GM21737 (cell line): ENCODE data around the gene VSTM2B.

Experiments
- ATAC-seq: cut with Tn5 transposase; IDR thresholded peaks from one replicate; pipeline ENCODE4 v1.9.1; 2021; ENCODE audit warnings: mild to moderate bottlenecking, moderate library complexity; ENCODE audit not compliant: unreplicated experiment

VSTM2B gene

DNA sequence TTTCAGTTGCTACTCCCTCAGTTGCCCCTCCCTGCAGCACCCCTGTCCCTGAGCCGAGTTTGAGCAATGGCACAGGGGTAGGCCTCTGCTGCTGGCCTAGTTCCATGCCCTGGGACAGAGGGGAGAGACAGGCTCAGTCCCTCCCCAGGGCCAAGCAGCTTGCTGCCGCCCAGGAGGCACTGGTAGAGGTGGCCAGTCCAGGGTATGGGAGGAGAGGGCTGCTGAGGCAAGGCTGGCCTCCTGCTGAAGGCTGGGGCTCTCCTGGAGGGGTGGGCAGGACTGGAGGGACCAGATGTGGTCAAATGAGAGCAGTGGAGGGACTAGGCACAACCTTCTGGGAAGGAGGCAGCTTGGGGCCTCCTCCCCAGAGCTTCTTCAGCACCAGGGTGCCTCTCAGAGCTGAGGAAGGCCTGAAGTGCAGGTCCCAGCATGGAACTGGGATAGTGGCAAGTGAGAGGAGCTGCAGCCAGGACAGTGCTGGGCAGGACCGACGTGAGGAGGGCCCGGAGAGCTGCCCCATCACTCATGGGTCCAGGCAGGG is 29.8 kb upstream of the VSTM2B start:
- no peak for ATAC-seq

DNA sequence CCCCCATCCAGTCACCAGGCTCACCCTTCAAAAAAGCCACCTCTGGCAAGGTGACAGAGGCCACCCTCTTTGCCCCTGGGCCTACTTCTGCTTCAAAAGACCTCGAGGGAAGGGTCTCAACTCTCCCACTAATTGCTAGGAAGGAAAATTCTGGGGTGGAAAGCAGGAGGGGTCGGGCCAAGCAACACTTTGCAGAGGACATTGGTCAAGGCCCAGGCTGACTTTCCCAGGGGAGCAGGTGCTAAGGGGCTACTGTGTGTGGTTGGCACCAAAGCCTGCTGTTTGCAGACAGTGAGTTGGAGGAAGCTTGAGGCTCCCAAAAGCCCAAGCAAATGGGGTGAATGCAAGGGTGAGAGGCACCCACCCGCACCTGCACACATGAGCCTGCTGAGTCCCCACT is 28.6 kb upstream of the VSTM2B start:
- no peak for ATAC-seq

DNA sequence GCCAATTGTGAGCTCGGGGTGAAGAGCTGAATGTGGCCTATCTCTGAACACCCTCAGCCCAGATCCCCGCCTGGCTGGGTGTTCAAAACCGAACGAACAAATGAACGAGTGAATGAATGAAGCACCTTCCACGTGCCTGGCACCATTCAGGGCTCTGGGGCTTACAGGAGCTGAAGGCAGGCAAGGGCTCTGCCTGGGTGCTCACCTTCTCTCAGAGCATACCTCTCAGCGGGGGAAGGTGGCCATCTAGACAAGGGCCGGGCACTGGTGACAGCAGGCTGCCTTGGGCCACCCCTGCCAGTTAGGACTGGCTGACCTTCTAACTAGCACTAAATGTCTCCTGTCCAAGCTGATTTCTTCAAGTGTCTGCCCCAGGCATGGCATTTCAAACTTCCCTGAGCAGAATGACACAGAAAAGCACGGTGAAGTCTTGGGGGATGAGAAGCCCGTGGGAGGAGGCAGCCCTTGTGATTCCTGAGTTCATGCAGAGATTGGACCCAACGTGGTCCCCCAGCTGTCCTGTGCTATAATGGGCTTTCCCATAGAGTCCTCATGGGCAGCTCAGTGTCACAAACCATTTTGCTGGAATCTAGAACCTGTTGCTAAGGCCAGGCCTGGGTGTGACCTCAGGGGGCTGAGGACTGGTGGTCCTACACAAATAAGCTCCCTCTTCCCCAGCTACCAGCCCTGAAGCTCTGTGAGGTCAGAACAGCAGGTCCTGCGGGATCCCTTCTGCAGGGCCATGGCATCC is 27.9 kb upstream of the VSTM2B start:
- ATAC-seq = no peak

DNA sequence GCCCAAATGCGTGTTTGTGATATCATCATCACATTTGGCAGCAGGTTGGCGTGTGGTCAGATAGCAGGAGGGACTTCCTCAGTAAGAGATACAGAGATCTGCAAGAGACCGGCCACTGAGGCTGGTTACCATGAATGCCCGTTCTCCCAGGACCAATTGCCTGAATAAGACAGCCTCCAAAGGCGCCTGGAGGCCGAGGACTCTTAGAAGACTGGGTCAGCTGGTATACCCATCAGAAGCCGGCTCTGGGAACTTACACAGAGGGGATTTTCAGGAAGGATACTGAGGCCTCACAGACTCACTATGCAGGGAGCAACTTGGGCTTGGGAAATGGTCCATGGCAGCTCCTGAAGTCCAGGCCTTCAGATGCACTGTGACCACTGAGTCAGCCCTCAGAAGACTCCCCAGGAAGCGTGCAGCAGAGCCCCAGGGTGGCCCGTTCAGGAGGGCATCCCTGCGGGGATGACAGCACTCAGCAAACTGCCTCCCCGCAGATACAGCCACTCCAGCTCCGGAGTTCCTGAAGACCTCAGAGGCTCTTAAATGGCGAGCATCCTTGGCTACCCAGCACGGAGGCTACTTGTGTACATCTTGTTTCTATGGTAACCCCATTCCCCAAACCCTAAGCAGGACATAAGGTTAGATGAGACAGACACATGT is 26.4 kb upstream of the VSTM2B start:
- no peak for ATAC-seq

DNA sequence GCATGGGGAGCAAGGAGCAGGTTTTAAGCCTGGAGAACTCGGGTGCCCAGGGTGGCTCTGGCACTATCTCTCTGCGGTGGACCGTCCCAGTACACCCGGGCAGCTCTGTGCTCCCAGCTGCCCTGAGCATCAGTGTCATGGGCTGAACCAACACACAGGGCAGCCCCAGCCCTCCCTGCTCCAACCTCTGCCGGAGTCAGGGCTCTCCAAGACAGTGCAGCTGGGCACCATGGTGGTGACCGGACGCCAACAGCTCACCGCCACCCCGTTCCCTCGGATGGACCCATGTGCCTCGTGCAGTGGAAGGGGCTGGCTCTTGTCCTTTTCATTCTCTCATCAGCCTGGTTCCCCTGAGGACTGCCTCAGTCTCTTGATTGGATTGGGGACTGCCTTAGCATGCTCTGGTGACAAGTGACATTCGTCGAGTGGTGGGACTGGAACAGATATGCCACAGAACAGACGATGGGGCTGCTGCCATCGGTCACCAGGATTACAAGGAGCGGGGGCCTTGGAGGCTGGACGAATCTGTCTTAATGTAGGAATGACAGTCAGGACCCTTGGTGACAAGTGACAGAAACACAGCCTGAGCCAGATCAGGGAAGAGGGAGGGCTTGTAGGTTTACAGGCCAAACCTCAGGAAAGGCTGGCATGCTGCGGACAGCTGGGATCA is 25.7 kb upstream of the VSTM2B start:
- no peak for ATAC-seq

DNA sequence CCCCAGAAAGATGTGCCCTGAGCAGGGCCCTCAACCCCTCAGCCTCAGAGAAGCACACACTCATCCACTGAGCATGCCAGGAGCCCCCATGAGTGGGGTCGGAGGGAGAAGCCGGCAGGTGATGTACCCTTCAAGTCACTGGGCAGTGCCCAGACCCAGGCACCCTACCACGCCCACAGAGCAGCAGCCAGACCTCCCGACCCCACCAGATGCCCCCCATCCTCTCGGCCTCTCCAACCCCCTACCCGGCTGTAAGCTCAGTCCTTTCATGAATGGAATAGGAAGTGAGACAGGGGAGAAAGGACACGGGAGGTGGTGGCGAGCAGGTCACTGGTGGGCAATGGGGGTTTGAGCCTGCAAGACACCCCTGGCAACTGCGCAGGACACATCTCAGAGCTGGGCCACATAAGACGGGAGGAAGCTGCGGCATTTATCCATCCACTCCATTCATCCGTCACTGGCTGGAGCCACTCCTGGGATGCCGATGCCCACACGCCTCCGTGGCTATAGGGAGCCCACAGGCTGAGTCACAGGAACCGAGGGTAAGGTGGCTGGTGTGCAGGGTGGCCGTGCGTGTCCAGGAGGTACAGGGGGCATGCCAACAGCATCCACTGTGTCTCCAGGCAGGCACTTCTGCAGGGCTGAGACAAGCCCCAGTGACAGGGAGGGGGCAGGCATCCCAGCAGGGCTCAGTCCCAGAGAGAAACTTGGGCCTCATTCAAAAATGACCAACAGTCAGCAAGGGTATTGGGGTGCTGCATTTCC is 23.8 kb upstream of the VSTM2B start:
- ATAC-seq = no peak

DNA sequence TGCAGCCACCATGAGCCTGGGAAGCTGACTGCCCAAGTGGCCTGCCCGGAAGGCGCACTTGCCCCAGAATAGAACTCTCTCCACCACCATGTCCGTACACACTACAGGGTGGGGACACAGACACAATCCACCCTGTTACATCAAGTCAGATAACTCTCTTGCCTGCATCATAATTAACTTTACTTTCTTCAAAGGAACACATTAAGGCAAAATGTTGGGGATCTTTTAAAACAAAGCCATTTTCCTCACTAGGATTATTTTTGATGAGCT is 23.3 kb upstream of the VSTM2B start:
- no peak for ATAC-seq

DNA sequence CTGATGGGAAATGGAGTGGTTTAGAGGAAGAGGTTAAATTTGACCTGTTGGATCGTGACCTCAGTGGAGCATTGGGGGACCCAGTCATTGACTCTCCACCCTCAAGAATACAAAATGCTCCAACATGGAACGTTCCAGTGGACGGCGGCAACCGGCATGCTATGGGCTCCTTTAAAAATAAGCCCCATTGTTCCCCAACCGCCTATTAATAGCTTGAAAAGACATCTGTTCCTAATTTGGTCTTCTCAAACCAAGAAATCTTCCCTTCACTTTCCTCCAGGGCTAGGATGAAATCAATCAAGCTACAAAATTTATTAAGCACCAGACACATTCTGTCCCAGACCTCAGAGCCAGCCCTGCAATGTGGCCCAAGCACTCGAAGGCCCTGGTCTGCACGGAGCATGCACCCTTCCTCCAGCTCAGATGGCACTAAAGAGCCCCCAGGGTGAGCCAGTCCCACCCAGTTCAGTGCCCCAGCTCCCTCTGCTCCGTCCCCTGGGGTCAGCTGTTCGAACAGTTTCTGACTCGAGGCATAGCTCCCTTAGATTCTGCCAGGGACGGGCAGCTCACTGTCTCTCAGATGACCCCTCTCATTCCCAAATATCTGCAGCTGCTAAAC is 22.5 kb upstream of the VSTM2B start:
- no peak for ATAC-seq

DNA sequence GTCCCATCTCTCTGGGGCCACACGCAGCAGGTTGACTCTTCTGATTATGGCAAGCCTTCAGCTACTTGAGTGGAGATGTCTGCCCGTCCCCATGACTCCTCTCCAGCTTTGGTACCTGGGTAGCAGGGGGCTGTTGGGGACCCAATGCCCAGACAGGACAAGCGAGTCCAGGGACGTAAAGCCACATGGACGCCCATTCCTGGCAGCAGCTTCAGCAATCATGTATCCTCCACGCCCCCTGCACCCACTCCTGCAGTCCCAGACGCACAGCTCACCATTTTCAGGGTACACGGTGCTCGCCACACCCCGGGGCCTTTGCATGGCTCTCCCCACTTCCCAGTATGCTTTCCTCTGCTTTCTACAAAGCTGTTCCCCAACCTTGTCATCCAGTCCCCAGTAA is 22.0 kb upstream of the VSTM2B start:
- ATAC-seq = no peak

DNA sequence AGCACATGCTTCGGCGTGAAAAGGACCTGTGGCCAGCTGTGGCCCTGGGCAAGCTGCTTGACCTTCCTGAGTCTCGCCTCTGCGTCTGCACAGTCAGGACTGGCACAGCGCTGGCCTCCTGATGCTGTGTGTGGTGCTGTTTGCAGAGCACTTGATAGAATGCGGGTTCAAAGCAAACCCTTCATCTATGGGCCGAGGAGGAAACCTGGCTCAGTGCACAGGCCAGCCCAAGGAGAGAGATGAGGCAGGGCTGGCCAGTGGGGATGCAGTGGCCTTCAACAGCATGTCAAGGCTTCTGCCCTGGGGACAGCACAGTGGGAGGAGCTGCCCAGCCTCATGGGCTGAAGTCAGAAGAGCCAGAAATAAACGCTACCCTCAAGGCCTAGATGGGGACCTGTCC is 21.3 kb upstream of the VSTM2B start:
- no peak for ATAC-seq

DNA sequence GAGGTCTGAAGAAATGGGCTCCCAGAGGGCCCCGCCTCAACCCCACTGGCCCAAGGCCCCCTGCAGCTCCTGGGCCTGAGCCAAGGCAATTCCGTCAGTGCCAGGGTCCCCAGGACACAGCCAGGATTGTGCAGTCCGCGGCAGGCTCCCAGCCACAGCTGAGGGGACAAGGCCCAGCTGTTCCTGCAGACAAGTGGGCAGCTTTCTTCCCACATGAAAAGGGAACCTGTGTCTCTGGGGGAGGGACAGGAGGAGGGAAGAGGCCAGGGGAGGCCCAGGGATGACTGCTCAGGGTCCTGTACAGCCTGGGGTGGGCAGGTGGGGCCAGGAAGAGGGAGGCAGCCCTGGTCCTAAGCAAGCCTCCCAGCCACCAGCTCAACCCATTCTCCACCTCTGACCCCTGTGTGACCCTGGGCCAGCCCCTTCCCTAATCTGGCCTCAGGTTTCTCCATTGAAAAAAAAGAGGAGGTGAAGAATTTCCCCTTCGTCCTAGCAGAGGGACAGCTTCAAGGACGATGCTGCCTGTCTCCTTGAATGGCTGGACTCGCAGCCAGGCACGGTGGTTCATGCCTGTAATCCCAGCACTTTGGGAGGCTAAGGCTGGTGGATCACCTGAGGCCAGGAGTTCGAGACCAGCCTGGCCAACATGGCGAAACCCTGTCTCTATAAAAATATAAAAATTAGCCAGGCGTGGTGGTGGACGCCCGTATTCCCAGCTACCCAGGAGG is 20.5 kb upstream of the VSTM2B start:
- ATAC-seq = no peak

DNA sequence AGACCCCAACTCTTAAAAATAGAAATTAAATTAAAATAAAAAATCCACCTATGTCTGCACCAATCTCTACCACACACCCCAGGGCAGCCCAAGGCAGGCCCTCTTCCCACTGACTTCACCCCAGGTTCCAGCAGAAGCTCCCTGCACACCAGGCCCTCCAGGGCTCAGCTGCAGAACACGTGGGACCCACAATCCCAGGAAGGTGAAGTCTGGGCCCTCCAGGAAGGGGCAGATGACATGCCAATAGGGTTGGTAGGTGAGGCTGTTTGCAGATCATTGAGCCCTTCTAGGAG is 19.2 kb upstream of the VSTM2B start:
- ATAC-seq = no peak

DNA sequence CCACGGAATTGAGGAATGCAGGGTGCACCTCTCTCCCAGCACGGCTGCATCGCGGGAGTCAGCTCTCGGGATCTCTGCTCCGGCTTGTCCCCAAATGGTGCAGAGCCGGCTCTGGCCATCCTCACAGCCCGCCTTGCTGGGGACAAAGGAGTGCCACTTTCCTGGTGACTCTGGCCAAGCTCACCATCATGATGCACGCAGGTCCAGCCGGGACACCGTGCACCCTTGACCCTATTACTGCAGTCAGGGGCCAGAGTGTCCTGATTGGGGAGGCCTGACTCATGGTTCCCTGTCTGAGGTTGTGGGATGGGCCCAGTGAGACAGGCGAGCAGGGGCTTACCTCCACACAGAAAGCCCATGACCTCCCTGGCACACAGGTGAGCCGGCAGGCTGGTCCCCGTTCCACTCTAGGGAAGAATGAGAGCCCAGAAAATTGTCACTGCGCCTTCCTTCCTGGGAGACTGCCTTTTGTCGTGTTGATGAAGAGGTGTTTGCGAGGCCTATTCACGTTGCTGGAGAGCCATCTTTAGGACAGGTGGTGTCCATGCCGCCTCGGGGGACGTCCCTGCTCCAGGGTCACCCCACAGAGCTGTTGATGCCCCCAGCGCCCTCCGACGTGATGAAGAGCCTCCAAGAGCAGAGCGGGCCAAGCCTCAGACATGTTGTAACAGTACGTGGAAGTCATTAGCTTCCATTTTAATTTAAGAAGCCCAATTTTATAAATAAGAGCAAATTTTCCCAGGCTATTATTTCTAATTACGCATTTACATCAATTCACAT is 18.5 kb upstream of the VSTM2B start:
- no peak for ATAC-seq

DNA sequence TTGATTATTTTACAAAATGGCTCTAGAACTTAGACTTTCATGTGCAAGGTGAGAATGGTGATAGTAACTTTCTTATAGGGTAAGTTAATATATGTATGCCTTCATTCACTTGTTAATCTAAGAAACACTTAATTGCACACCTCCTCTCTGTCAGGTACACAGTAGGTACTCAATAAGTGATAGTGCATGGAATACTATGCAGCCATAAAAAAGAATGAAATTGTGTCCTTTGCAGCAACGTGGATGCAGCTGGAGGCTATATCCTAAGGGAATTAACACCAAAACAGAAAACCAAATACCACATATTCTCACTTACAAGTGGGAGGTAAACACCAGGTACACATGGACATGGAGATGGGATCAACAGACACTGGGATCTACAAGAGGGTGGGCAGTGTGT is 17.6 kb upstream of the VSTM2B start:
- no peak for ATAC-seq

DNA sequence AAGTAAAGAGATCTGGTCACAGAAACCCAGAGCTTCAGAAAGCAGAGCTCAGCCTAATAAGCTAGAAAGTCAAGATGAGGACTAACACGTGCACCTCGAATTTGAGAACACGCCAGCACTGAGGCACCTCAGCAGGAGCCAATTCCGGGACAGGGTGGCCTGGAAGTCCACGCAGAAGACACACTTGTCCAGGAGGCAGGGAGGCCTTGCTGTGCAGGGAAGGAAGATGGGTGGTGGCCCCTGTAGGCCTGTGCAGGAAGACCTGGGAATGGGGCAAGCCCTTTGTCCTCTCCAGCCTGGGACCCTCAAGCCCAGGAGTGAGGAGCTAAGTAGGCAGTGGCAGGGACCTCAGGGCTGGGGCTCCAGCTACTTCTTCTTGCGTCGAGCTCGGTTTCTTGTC is 16.3 kb upstream of the VSTM2B start:
- no peak for ATAC-seq

DNA sequence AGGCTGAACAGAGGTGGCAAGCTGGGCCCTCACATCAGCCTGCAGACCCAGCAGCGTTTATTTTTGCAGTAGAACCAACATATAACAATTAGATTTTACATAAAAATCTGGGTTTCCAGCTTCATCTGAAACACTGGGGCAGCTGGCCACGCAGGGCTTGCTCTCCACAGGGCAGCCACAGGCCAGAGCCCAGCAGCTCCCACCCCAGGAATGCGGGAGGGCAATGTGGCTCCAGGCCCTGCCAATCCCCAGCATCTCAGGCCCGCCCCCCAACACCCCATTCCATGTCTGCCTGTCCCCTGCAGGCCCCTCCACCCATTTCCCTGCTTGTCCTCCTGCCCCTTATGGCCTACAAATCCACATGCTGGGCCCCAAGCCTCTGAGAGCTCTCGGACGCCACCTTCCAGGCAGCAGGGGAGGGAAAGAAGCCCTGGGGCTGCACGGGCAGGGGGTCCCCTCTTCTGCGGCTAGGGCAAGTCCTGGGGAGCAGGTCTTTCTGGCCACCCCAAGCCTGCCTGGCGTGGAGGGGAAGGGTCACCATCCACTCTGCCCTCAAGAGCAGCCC is 15.0 kb upstream of the VSTM2B start:
- ATAC-seq = no peak

DNA sequence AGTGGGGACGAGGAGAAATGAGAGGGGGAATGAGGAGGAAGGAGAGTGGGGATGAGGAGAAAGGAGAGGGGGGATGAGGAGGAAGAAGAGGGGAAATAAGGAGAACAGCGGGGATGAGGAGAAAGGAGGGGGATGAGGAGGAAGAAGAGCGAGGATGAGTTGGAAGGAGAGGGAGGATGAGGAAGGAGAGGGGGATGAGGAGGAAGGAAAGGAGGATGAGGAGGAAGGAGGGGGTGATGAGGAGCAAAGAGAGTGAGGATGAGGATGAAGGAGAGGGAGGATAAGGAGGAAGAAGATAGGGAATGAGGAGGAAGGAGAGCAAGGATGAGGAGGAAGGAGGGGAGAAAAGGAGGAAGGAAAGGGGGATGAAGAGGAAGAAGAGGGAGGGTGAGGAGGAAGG is 14.0 kb upstream of the VSTM2B start:
- ATAC-seq = no peak

DNA sequence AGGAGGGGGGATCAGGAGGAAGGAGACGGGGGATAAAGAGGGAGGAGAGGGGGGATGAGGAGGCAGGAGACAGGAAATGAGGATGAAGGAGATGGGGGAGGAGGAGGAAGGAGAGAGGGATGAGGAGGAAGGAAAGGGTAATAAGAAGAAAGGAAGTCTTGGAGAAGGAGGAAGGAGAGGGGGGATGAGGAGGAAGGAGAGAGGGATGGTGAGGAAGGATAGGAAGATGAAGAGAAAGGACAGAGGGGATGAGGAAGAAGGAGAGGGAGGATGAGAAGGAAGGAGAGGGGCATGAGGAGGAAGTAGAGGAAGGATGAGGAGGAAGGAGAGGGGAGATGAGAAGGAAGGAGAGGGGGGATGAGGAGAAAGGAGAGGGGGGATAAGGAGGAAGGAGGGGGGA is 13.0 kb upstream of the VSTM2B start:
- no peak for ATAC-seq

DNA sequence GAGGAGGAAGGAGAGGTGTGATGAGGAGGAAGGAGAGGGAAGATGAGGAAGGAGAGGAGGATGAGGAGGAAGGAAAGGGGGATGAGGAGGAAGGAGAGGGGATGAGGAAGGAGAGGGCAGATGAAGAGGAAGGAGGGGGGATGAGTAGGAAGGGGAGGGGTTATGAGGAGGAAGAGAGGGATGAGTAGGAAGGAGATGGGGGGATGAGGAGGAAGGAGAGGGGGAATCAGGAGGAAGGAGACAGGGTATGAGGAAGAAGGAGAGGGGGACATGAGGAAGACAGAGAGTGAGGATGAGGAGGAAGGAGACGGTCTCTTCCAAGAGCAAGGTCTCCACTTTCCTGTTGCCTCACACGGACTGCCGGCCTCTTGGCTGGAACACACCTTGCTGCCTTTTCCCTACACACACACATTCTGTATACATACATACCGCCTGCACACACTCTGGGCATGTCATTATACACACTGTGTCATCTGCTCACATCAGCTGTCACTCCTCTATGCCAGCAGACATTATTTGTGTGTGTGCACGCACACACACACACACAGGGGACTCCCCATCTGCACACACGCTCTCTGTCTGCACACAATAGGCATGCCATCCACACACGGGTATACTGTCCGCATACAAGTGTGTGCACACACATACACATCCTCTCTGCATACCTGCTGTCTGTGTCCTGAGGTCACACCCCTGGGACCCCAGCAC is 11.1 kb upstream of the VSTM2B start:
- no peak for ATAC-seq
